Dendritic cell treated with granulocyte-macrophage colony-stimulating factor and Interleukin-4, amounts not matched to agents 40 ng/mL and 50 ng/mL, for 4 days (primary cell): ENCODE measurements around the gene MARK2.

ENCODE experiments used
- H3K27ac Mint-ChIP-seq: one replicate; pipeline ENCODE4 v1.8.0; 2022; ENCODE audit warnings: mild to moderate bottlenecking, mixed read lengths
- H3K27me3 Mint-ChIP-seq: one replicate; pipeline ENCODE4 v1.8.0; 2022; ENCODE audit warnings: mild to moderate bottlenecking, mixed read lengths
- H3K36me3 Mint-ChIP-seq: one replicate; pipeline ENCODE4 v1.8.0; 2022; ENCODE audit warnings: low read depth, mixed read lengths
- H3K4me1 Mint-ChIP-seq: one replicate; pipeline ENCODE4 v1.8.0; 2022; ENCODE audit warnings: low read depth, mixed read lengths
- H3K4me3 Mint-ChIP-seq: one replicate; pipeline ENCODE4 v1.8.0; 2022; ENCODE audit warnings: mild to moderate bottlenecking, moderate library complexity, mixed read lengths
- H3K9me3 Mint-ChIP-seq: one replicate; pipeline ENCODE4 v1.8.0; 2022; ENCODE audit warnings: mixed read lengths
- intact Hi-C: fragments of 100-400 bp; cut with micrococcal nuclease; formaldehyde crosslinking; loops from one replicate; pipeline ENCODE4 v1.15.0; 2022

The MARK2 gene

GRCh38 chr11:63872800-63873197 is 33.9 kb downstream of the MARK2 start:
- H3K4me1 Mint-ChIP-seq: peaks cover 77% of the 10 kb centered on the region
- H3K27me3 Mint-ChIP-seq: no peaks in the 10 kb centered on the region
- H3K36me3 Mint-ChIP-seq: peaks cover 49% of the 10 kb centered on the region
- peak overlapping the region; percentile 82 for H3K27ac Mint-ChIP-seq
- no peaks in the 10 kb centered on the region for H3K9me3 Mint-ChIP-seq
- peak overlapping the region; percentile 48 for H3K4me3 Mint-ChIP-seq
- intact Hi-C loops: loop anchor here (1.0 to 10.0 kb wide), 2 partner anchors 34 to 72 kb away; no protein-coding TSS in a partner anchor

- Mint-ChIP-seq H3K4me3 (no peak overlapping the region), H3K27ac (peak overlapping the region; percentile 82)
- intact Hi-C loops: loop anchor here (10.0 kb wide), 1 partner anchor 71 kb away; no protein-coding TSS in a partner anchor
These were observed 34.4 kb downstream of the MARK2 start for GRCh38 chr11:63873311-63873710.

GRCh38 chr11:63874511-63874910 is 35.6 kb downstream of the MARK2 start:
- H3K9me3 Mint-ChIP-seq: no peaks in the 10 kb centered on the region
- no peak overlapping the region for H3K4me3 Mint-ChIP-seq
- no peaks in the 10 kb centered on the region for H3K27me3 Mint-ChIP-seq
- intact Hi-C loops: loop anchor here (10.0 kb wide), 1 partner anchor 70 kb away; no protein-coding TSS in a partner anchor
- H3K4me1 Mint-ChIP-seq: peaks cover 79% of the 10 kb centered on the region
- H3K36me3 Mint-ChIP-seq: peaks cover 48% of the 10 kb centered on the region
- H3K27ac Mint-ChIP-seq: peak overlapping the region; percentile 82

More at GRCh38 chr11:63873311-63873710, 34.4 kb downstream of the MARK2 start:
- no peaks in the 10 kb centered on the region for H3K27me3 Mint-ChIP-seq
- peaks cover 79% of the 10 kb centered on the region for H3K4me1 Mint-ChIP-seq
- peaks cover 50% of the 10 kb centered on the region for H3K36me3 Mint-ChIP-seq
- no peaks in the 10 kb centered on the region for H3K9me3 Mint-ChIP-seq

- Mint-ChIP-seq H3K4me3 (no peak overlapping the region), H3K36me3 (peaks cover 48% of the 10 kb centered on the region), H3K9me3 (no peaks in the 10 kb centered on the region), H3K27me3 (no peaks in the 10 kb centered on the region), H3K4me1 (peaks cover 79% of the 10 kb centered on the region), H3K27ac (no peak overlapping the region)
- intact Hi-C loops: loop anchor here (10.0 kb wide), 1 partner anchor 69 kb away; no protein-coding TSS in a partner anchor
These were observed 36.7 kb downstream of the MARK2 start for GRCh38 chr11:63875506-63876065.

- H3K36me3 Mint-ChIP-seq: peaks cover 43% of the 10 kb centered on the region
- H3K27ac Mint-ChIP-seq: no peak overlapping the region
- intact Hi-C loops: loop anchor here (10.0 kb wide), 1 partner anchor 68 kb away; no protein-coding TSS in a partner anchor
- no peaks in the 10 kb centered on the region for H3K27me3 Mint-ChIP-seq
- H3K4me1 Mint-ChIP-seq: peaks cover 81% of the 10 kb centered on the region
- H3K4me3 Mint-ChIP-seq: no peak overlapping the region
- H3K9me3 Mint-ChIP-seq: no peaks in the 10 kb centered on the region
These were observed 37.7 kb downstream of the MARK2 start for GRCh38 chr11:63876616-63877015.

- intact Hi-C loops: loop anchor here (10.0 kb wide), 1 partner anchor 67 kb away; no protein-coding TSS in a partner anchor
- Mint-ChIP-seq H3K27me3 (no peaks in the 10 kb centered on the region), H3K4me3 (no peak overlapping the region), H3K4me1 (peaks cover 82% of the 10 kb centered on the region), H3K36me3 (peaks cover 43% of the 10 kb centered on the region), H3K9me3 (no peaks in the 10 kb centered on the region), H3K27ac (peak overlapping the region; percentile 16)
These were observed 38.8 kb downstream of the MARK2 start for GRCh38 chr11:63877658-63878241.

GRCh38 chr11:63879598-63880402 is 40.9 kb downstream of the MARK2 start:
- H3K9me3 Mint-ChIP-seq: no peaks in the 10 kb centered on the region

GRCh38 chr11:63880403-63880790 is 41.5 kb downstream of the MARK2 start:
- peak overlapping the region; percentile 16 for H3K27ac Mint-ChIP-seq
- H3K4me3 Mint-ChIP-seq: no peak overlapping the region
- no peaks in the 10 kb centered on the region for H3K27me3 Mint-ChIP-seq
- peaks cover 81% of the 10 kb centered on the region for H3K4me1 Mint-ChIP-seq
- no peaks in the 10 kb centered on the region for H3K9me3 Mint-ChIP-seq
- intact Hi-C loops: no loop called here
- peaks cover 40% of the 10 kb centered on the region for H3K36me3 Mint-ChIP-seq

More at GRCh38 chr11:63879598-63880402, 40.9 kb downstream of the MARK2 start:
- H3K36me3 Mint-ChIP-seq: peaks cover 42% of the 10 kb centered on the region
- no peak overlapping the region for H3K4me3 Mint-ChIP-seq
- intact Hi-C loops: loop anchor here (10.0 kb wide), 1 partner anchor 65 kb away; no protein-coding TSS in a partner anchor
- peaks cover 81% of the 10 kb centered on the region for H3K4me1 Mint-ChIP-seq
- peak overlapping the region; percentile 16 for H3K27ac Mint-ChIP-seq
- H3K27me3 Mint-ChIP-seq: no peaks in the 10 kb centered on the region

- Mint-ChIP-seq H3K4me1 (peaks cover 94% of the 10 kb centered on the region), H3K27me3 (no peaks in the 10 kb centered on the region), H3K36me3 (peaks cover 36% of the 10 kb centered on the region), H3K9me3 (no peaks in the 10 kb centered on the region), H3K27ac (peak overlapping the region; percentile 71), H3K4me3 (no peak overlapping the region)
- intact Hi-C loops: no loop called here
These were observed 43.8 kb downstream of the MARK2 start for GRCh38 chr11:63882555-63883242.

GRCh38 chr11:63883791-63884190 is 44.9 kb downstream of the MARK2 start:
- H3K27ac Mint-ChIP-seq: peak overlapping the region; percentile 45
- intact Hi-C loops: no loop called here
- H3K4me1 Mint-ChIP-seq: peaks cover 94% of the 10 kb centered on the region
- no peaks in the 10 kb centered on the region for H3K9me3 Mint-ChIP-seq
- peaks cover 25% of the 10 kb centered on the region for H3K36me3 Mint-ChIP-seq
- H3K27me3 Mint-ChIP-seq: no peaks in the 10 kb centered on the region
- no peak overlapping the region for H3K4me3 Mint-ChIP-seq

- H3K4me3 Mint-ChIP-seq: no peak overlapping the region
- no peaks in the 10 kb centered on the region for H3K27me3 Mint-ChIP-seq
- peak overlapping the region; percentile 45 for H3K27ac Mint-ChIP-seq
- H3K4me1 Mint-ChIP-seq: peaks cover 94% of the 10 kb centered on the region
- H3K9me3 Mint-ChIP-seq: no peaks in the 10 kb centered on the region
- intact Hi-C loops: no loop called here
- H3K36me3 Mint-ChIP-seq: peaks cover 21% of the 10 kb centered on the region
These were observed 45.5 kb downstream of the MARK2 start for GRCh38 chr11:63884196-63884932.

GRCh38 chr11:63887386-63887999 is 48.6 kb downstream of the MARK2 start:
- peak overlapping the region; percentile 39 for H3K4me3 Mint-ChIP-seq
- intact Hi-C loops: loop anchor here (5.0 kb wide), 1 partner anchor 50 kb away; the partner anchor contains the start of gene MARK2
- H3K27me3 Mint-ChIP-seq: no peaks in the 10 kb centered on the region
- no peaks in the 10 kb centered on the region for H3K9me3 Mint-ChIP-seq
- peak overlapping the region; percentile 91 for H3K27ac Mint-ChIP-seq
- H3K4me1 Mint-ChIP-seq: peaks cover 96% of the 10 kb centered on the region
- H3K36me3 Mint-ChIP-seq: peaks cover 37% of the 10 kb centered on the region
